GM19193 (cell line): ENCODE measurements around the gene EFTUD2.

Experiments used
- POLR2A ChIP-seq: IDR thresholded peaks from 4 replicates; pipeline ENCODE4 v1.6.1; 2011; ENCODE audit not compliant: insufficient read depth, insufficient read length; ENCODE audit errors: extremely low read depth

The EFTUD2 gene

DNA sequence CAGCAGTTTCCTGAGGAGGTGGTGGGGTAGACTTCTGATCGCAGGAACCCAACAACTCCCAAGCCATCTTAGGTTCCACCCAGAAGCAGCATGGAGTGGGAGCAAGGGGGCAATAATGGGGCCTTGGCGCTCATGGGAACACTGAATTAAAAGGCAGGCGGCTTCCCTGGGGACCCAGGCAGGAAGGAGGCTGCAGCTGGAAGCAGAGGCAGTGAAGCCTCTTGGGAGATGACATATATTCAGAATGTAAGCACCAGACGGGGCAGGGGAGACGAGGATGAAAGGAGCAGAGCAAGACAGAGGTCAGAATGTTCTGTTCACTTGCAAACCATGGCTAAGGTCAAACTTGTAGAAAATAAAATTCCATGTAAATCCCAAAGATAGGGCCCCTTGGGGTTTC is 48.6 kb downstream of the EFTUD2 start:
- TF ChIP-seq POLR2A = no peak

DNA sequence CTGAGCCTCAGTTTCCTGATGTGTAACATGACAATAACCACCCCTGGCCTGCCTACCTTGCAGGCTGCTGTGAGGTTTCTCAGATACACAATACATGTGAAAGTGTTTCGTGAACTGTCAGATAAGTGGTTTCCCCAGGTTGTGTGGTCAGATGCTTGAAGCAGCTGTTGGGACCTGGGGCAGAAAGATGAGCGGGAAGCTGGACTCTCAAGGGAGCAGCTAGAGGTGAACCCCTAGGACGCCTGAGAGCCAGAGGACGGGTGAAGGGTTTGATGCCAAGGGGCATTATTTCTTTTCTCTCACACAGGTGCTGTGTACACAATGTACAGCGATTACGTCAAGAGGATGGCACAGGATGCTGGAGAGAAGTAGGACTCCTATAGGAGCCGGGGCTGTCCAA is 49.2 kb downstream of the EFTUD2 start:
- TF ChIP-seq POLR2A = no peak

- TF ChIP-seq POLR2A = no peak
These were observed 50.2 kb downstream of the EFTUD2 start for GRCh38 chr17:44848961-44849489.

- TF ChIP-seq POLR2A = no peak
These were observed 50.9 kb downstream of the EFTUD2 start for GRCh38 chr17:44848257-44848795.

- no peak for TF ChIP-seq POLR2A
These were observed 51.7 kb downstream of the EFTUD2 start, which contains the start of gene HIGD1B for GRCh38 chr17:44847586-44847985. TSS of gene HIGD1B (plus strand) at chr17:44847883. CDS start at chr17:44848153, 270 bp downstream.

GRCh38 chr17:44846206-44846605 is 53.0 kb downstream of the EFTUD2 start:
- TF ChIP-seq POLR2A = no peak

GRCh38 chr17:44844390-44844830 is 54.8 kb downstream of the EFTUD2 start:
- no peak for TF ChIP-seq POLR2A

GRCh38 chr17:44842748-44843147 is 56.5 kb downstream of the EFTUD2 start:
- no peak for TF ChIP-seq POLR2A

DNA sequence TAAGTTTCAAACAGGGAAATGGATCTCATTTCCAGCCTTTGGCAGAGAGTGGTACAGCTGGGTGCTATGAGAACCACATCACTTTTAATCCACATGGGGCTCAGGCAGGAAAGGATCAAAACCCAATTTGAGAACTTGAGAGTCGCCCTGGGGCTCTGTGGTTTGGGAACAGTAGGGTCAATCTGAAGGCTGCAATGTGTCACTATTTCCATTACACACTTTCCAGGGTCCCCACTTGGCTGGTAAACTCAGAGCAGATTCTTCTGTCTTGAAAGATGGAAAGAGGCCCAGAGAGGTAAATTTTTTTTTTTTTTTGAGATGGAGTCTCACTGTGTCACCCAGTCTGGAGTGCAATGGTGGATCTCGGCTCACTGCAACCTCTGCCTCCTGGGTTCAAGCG is 58.3 kb downstream of the EFTUD2 start:
- TF ChIP-seq POLR2A = no peak

DNA sequence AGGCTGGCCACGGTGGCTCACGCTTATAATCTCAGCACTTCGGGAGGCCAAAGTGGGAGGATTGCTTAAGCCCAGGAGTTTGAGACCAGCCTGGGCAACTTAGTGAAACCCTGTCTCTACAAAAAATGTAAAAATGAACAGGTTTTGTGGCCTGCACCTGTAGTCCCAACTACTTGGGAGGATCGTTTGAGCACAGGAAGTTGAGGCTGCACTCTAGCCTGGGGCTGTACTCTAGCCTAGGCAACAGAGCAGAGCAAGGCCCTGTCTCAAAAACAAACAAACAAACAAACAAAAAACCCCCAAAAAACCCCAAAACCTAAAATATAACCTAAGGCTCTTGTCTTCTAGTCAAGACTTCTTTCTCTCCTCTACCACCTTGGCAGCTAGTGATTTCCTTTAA is 59.0 kb downstream of the EFTUD2 start:
- no peak for TF ChIP-seq POLR2A

- no peak for TF ChIP-seq POLR2A
These were observed 62.0 kb downstream of the EFTUD2 start for GRCh38 chr17:44837196-44837595.

DNA sequence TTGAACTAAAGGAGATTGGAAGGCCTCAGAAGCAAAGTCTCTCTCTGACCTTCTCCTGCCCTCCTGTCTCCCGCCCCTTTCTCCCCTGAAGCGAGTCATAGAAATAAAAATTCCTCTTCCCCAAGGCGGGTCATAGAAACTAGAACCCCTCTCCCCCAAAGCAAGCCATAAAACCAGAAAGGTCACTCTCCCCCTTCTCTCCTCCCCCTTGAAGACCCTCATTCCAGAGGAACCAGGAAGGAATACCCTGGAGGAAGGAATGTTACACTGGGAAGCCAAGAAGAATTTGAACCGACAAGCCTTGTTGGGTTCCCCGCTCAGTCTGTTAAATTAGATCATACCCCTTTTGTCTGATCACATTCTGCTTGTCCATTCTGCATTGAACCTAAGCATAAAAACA is 66.4 kb downstream of the EFTUD2 start:
- TF ChIP-seq POLR2A = no peak

DNA sequence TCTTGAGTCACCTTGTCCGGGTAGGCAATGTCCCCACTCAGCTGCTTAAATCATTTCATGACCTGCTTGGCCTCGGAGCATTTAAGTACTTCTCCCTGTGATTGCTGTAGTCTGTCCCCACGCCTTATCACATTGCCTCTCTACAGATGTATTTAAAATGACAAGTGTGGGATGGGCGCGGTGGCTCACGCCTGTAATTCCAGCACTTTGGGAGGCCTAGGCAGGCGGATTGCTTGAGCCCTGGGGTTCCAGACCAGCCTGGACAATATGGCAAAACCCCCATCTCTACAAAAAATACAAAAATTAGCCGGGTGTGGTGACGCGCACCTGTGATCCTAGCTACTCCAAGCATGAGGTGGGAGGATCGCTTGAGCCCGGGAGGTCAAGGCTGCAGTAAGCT is 67.9 kb downstream of the EFTUD2 start:
- no peak for TF ChIP-seq POLR2A

DNA sequence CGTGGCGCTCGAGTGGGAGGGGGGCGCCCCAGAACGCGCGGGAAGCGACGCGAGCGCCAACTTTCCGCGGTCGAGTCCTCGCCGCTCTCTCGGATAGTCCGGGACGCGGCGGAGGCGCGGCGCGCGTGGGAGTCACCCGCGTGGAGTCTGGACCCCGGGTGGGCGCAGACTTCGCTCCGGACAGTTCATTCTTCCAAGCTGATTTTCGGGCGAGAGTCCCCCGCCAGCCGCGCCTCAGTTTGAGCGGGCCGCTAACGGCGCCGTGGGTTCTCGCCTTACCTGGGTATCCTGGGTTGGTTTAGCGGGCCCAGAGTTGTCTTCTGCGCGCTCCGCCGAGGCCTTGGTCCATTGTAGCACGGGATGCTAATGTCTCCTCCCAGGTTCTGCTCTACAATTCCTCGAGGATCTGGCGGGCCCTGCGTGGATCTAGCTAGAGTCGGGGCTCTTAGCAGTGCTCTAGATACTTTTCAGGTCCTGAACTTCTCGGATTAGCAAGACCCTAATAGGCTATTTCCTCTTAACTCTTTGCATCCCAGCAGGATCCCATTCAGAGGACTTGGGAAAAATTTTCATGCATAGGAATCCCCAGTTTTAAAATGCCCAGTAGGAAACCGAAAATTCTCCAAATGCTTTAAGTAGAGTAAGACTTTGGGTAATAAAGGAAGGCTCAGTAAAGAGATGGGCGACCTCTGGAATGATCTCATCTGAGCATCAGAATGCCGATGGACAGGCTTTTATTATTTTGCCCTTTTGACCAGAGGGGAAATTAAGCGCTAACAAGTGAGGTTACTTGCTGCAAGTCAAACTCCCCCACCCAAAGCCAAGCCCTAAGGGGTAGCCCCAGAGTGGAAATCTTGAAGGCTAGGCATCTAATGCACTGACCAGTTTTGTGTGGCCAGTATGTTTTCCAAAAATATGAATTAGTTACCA is 68.6 kb downstream of the EFTUD2 start:
- no peak for TF ChIP-seq POLR2A

DNA sequence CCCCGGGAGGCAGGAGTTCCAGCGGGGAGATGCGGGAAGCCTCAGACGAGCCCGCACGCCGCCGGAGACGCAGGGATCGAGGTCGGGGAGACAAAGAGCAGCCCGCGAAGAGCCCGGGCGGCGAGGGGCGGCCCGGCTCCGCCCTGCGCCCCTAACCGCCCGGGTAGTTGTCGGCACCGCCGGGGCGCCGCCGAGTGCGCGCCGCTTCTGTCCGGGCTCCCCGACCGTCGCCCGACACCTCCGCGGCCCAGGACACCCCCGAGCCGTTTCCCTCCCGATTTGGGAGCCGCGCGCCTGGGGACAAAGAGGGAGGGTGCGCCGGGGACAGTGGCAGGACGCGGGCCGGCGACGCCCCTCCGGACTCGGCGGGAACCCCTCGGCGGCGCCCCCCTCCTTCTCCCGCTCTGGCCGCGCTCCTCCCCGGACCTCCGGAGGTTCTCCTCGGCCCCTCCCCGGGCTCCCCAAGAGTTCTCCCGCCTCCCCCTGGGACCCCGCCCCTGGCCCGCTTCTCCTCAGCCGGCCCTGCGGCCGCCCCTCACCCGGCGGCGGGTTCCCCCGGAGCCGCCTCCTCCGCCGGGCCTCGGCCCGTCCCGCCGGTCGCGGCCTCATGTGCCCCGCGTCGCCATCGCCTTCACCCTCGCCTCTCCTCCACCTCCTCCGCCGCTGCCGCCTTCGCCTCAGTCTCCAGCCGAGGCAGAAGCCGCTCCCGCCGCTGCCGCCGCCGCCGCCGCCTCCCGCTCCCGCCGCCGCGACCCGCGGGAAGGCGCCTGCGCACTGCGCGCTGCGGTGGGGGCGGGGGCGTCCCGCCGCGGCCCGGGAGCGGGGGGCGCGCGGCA is 69.5 kb downstream of the EFTUD2 start, which contains the start of gene GJC1:
GJC1 (minus strand) TSS at position 765 of the 836 bp plus-strand sequence. CDS start 24,470 bp downstream, outside the sequence.
- TF ChIP-seq POLR2A = no peak

GRCh38 chr17:44828919-44829522 is 70.2 kb downstream of the EFTUD2 start:
- TF ChIP-seq POLR2A = no peak
